NB4 (cell line): ENCODE results near the gene NCBP2L.

ENCODE experiments used
- CTCF ChIP-seq: IDR thresholded peaks from one replicate; pipeline ENCODE4 v1.5.1; 2012; ENCODE audit warnings: low read depth, low read length
- MAX ChIP-seq: IDR thresholded peaks from 2 replicates; pipeline ENCODE4 v1.6.1; 2011; ENCODE audit warnings: low read depth, low read length
- POLR2A ChIP-seq: IDR thresholded peaks from 2 replicates; pipeline ENCODE4 v1.6.1; 2011; ENCODE audit warnings: mild to moderate bottlenecking; ENCODE audit not compliant: insufficient read length; ENCODE audit errors: extremely low read depth

- TF ChIP-seq CTCF, result no peak
- TF ChIP-seq MAX, result no peak
- no peak for TF ChIP-seq POLR2A
Observed at GRCh38 chrX:107823042-107823441, 45.5 kb downstream of the NCBP2L start.
